HEK293T (cell line): ENCODE measurements around the gene COMMD7.
A peak's percentile ranks its signal among the peaks of the same experiment; 100 is the strongest.

Source experiments
- BHLHE40 ChIP-seq: fragments of 450-650 bp; IDR thresholded peaks from 2 replicates; pipeline ENCODE4 v1.6.1; 2016; ENCODE audit warnings: mild to moderate bottlenecking, moderate library complexity, borderline replicate concordance
- CTBP1 ChIP-seq: fragments of 450-650 bp; IDR thresholded peaks from 2 replicates; pipeline ENCODE4 v1.6.1; 2016; ENCODE audit warnings: borderline replicate concordance
- FOXM1 ChIP-seq: fragments of 450-650 bp; IDR thresholded peaks from 2 replicates; pipeline ENCODE4 v1.6.1; 2017; ENCODE audit warnings: mild to moderate bottlenecking, borderline replicate concordance
- NFRKB ChIP-seq: fragments of 450-650 bp; IDR thresholded peaks from 2 replicates; pipeline ENCODE4 v1.6.1; 2016; ENCODE audit warnings: mild to moderate bottlenecking, moderate library complexity
- PKNOX1 ChIP-seq: fragments of 450-650 bp; IDR thresholded peaks from 2 replicates; pipeline ENCODE4 v1.6.1; 2016

DNA sequence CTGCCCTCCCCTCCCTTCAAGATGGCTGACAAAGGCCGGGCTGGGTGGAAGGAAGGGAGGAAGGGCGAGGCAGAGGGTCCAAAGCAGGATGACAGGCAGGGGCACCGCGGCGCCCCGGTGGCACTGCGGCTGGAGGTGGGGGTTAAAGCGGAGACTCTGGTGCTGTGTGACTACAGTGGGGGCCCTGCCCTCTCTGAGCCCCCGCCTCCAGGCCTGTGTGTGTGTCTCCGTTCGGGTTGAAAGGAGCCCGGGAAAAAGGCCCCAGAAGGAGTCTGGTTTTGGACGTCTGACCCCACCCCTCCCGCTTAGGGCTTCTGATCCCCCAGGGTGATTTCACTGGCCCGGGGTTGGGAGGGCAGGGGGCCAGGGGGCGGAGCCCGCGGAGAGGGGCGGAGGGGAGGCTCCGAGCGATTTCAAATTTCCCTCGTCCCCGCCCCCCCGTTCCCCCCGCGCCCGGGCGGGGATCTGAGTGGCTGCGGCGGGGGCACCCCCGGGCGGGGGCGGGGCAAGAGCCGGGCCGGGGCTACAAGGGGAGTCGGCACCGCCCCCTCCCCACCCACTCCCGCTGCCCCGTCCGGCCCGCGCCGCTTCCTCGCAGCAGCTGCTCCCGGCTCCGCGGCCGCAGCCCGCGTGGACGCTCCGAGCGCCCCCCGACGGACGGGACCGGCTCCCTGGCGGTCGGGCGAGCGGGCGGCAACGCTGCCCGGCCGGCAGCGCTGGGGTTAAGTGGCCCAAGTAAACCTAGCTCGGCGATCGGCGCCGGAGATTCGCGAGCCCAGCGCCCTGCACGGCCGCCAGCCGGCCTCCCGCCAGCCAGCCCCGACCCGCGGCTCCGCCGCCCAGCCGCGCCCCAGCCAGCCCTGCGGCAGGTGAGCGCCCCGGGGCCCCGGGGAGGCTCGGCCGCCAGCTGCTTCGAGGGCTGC is 18.8 kb upstream of the COMMD7 start, which contains the start of gene DNMT3B:
- TF ChIP-seq BHLHE40 (no peak), PKNOX1 (peak; percentile 39; the same call in 1 of the 2 replicates), NFRKB (no peak), CTBP1 (no peak), FOXM1 (0 out of 2 replicates have a peak, but pooled peaks have one; percentile 56)
